Globus pallidus (tissue), 1 donor: ENCODE measurements around the gene CASP8AP2.
"Not testable (repeated sequence)": the region's sequence is repeated elsewhere in the genome, so short reads cannot be mapped to it uniquely, and the experiment has no call there.

Experiments used
- DNase-seq: peaks from one replicate; pipeline ENCODE4 v3.0.0-alpha.2; 2015; ENCODE audit warnings: low spot score

CASP8AP2 gene

GRCh38 chr6:89826029-89826528 lies 3.6 kb upstream of the CASP8AP2 start:
- no peak for DNase-seq

DNA sequence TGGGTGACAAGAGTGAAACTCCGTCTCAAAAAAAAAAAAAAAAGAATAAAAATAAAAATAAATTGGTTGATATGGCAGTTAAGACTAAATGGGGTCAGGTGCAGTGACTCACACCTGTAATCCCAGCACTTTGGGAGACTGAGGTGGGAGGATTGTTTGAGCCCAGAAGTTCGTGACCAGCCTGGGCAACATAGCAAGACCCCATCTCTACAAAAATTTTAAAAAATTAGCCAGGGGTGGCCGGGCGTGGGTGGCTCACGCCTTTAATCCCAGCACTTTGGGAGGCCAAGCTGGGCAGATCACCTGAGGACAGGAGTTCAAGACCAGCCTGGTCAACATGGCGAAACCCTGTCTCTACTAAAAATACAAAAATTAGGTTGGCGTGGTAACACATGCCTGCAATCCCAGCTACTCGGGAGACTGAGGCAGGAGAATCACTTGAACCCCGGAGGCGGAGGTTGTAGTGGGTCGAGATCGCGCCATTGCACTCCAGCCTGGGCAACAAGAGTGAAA lies 1.1 kb upstream of the CASP8AP2 start:
- DNase-seq, result not testable (repeated sequence)

GRCh38 chr6:89828988-89829471 lies 650 bp upstream of the CASP8AP2 start:
- DNase-seq, result no peak

DNA sequence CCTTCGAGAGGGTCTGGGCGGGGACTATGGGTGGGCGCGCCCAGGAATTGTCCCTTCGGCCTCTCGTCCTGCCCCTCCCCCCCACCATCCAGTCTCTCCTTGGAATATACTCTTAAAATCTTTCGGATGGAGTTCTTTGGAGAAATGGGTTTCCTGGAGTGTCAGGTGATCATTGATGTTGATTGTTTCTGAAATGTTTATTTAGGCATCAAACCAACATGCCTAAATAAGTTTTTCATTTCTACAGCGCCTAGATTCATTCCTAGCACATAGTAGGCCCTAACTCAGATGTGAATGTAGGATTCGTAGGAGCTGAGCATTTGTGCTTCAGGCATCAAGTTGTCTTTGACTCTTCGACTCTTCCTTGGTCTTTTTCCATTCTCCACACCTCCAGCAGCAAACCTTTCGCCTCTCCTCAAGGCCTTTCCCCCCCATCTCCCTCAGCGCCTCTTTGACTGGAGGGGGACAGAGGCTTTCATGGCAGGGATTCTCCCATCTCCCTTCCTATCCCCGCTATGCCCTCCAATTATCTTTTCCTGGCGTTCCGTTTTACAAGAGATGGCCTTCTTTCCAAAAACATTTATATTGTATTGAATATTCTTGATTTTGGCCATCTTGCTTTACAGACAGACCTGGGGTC lies 610 bp downstream of the CASP8AP2 start:
- no peak for DNase-seq

- no peak for DNase-seq
These were observed 5.5 kb downstream of the CASP8AP2 start for GRCh38 chr6:89834884-89835792.

- no peak for DNase-seq
These were observed 7.1 kb downstream of the CASP8AP2 start for GRCh38 chr6:89836639-89837222.

DNA sequence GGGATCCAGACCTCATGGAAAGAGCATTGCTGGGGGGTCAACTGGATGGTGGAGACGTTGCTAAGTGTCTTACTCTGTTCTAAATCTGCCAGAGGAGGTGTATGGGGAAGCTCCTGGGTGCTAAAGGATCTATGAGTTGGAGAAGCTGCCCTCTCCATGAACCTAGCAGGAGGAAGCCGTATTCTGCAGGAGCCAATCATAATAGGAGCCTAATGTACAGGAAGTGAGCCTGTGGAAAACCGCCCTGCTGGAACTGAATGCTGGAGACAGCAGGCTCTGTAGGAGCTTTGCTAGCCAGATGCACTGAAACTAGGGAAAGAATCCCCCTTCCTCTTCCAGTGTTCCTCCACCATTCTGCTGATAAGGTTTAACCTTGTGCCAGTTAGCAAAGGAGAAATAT lies 10.9 kb downstream of the CASP8AP2 start:
- DNase-seq, result no peak

DNA sequence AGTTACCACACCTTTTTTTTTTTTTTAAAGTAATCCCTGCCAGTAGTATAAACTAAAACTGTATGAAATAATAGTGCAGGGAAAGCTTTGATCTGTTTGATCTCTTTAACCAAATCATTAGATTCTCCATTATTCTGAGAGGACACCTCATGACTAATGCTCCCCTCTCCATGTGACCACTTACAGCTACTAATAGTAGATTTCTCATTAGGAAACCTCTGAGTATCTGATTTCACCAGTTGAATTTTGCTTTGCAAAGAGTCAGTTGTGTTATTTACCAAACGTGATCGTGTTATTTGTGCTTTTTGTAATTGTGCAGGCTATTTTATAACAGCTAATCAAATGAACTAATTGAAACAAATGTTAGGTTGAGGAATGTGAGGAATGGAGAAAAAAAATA lies 12.5 kb downstream of the CASP8AP2 start:
- DNase-seq, result no peak

DNA sequence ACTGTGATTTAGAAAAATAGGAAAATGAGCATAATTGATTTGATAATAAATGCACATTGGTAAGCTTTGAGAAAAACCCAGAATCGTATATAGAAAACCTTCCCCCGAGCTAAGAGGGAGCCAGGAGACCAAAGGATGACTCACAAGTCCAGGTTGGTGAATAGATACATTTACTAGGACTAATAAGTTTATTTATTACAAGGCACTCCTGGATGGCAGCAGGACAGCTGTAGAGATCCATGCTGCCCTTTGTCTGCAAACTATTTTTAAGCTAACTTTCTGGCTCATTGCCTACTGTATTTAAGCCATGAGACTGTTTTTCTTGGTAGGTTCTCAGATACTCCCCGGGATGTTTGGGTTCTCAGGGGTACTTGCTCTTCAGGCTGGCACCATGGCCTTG lies 13.4 kb downstream of the CASP8AP2 start:
- DNase-seq, result no peak

GRCh38 chr6:89847513-89847912 lies 17.8 kb downstream of the CASP8AP2 start:
- DNase-seq, result not testable (repeated sequence)

GRCh38 chr6:89853068-89853467 lies 23.4 kb downstream of the CASP8AP2 start:
- DNase-seq, result no peak

GRCh38 chr6:89858041-89858440 lies 28.4 kb downstream of the CASP8AP2 start:
- DNase-seq, result no peak

DNA sequence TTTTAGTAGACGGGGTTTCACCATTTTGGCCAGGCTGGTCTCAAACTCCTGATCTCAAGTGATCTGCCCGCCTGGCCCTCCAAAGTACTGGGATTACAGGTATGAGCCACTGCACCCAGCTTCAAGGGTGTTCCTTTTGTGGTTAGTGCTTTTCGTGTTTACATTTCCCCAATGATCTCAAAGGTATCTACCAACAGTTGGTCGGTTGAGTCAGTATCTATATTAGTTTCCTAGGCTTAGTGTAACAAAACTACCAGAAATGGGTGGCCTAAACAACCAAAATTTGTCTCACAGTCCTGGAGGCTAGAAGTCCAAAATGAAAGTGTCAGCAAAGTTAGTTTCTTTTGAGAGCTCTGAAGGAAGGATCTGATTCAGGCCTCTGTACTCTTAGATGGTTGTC lies 30.1 kb downstream of the CASP8AP2 start:
- no peak for DNase-seq

- DNase-seq, result no peak
These were observed 32.6 kb downstream of the CASP8AP2 start for GRCh38 chr6:89862273-89862672.

DNA sequence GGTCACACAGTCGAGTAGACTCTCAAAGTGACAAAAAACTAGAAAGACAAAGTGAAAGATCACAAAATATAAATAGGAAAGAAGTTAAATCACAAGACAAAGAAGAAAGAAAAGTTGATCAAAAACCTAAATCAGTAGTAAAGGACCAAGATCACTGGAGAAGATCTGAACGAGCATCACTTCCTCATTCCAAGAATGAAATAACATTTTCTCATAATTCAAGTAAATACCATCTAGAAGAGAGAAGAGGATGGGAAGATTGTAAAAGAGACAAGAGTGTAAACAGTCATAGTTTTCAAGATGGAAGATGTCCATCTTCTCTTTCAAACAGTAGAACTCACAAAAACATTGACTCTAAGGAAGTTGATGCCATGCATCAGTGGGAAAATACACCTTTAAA lies 33.0 kb downstream of the CASP8AP2 start:
- DNase-seq, result no peak

DNA sequence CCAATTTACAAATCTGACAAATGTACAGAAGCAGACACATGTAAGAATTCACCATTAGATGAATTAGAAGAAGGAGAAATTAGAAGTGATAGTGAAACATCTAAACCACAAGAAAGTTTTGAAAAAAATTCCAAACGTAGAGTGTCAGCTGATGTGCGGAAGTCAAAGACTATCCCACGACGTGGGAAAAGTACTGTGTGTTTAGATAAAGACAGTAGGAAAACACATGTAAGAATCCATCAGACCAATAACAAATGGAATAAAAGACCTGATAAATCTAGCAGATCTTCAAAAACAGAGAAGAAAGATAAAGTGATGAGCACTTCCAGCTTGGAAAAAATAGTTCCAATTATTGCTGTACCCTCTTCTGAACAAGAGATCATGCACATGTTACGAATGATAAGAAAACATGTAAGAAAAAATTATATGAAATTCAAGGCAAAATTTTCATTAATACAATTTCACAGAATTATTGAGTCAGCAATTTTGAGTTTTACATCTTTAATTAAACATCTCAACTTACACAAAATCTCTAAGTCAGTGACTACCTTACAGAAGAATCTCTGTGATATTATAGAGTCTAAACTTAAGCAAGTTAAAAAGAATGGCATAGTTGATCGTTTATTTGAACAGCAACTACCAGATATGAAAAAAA lies 36.5 kb downstream of the CASP8AP2 start:
- no peak for DNase-seq

DNA sequence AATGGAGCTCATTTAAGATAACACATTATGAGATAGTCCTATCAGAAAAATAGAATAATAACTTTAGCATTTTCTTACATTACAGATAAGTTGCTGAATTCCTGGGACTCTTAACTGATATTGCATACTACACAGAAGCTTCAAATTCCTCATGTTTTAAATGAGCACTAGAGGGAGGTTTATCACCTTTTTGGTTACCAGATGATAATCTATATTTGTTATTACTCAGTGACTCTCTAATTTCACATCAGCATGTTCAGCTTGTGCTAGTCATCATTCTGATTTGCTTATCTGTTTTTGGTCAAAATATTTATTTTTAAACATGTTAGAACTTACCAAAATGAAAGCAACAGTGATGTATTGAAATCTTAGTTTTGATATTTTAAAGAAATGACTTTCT lies 44.0 kb downstream of the CASP8AP2 start:
- DNase-seq, result no peak

- DNase-seq, result no peak
These were observed 44.8 kb downstream of the CASP8AP2 start for GRCh38 chr6:89874438-89874837.

- DNase-seq, result no peak
These were observed 56.9 kb downstream of the CASP8AP2 start for GRCh38 chr6:89886378-89887120.

DNA sequence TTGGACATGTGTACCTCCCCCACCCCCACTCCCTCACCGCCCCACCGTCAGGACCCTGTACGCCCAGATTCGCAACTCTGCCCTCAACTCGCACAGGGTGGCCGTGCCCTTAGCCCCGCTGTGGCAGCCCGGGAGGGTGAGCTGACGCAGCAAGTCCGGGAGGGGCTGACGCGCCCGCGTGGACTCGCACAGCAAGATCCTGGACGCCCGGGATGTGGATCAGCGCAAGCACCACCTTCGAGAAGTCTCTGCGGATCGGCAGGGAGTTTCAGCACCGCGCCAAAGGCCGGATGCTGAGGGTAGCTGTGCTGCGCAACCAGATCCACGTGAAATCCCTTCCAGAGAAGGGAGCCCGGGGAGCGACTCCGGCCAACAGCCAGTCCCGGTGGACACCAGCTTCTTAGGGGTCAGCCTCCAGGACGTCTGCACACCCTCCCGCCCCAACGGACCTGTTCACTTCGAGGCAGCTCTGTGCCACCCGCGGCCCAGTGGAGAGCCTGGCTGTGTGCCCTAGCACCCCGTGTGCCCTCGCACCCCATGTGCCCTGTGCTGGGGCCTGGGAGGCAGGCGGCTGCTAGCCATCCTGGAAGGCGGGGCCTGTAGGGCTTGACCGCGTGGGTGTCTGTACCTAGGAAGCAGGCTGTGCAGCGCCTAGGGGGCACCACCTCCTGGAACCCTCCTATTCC lies 57.9 kb downstream of the CASP8AP2 start:
- DNase-seq, result no peak

- no peak for DNase-seq
These were observed 58.4 kb downstream of the CASP8AP2 start for GRCh38 chr6:89888138-89888514.
